HG02678 (cell line): ENCODE measurements around the gene KIAA0930.
"Not testable (repeated sequence)": the region's sequence is repeated elsewhere in the genome, so short reads cannot be mapped to it uniquely, and the experiment has no call there.

Experiments
- ATAC-seq: cut with Tn5 transposase; IDR thresholded peaks from one replicate; pipeline ENCODE4 v1.9.1; 2021; ENCODE audit warnings: mild to moderate bottlenecking, moderate library complexity; ENCODE audit not compliant: unreplicated experiment

The KIAA0930 gene

GRCh38 chr22:45203150-45203951 lies 37.3 kb downstream of the KIAA0930 start:
- ATAC-seq, result no peak

GRCh38 chr22:45202333-45203149 lies 38.2 kb downstream of the KIAA0930 start:
- no peak for ATAC-seq

DNA sequence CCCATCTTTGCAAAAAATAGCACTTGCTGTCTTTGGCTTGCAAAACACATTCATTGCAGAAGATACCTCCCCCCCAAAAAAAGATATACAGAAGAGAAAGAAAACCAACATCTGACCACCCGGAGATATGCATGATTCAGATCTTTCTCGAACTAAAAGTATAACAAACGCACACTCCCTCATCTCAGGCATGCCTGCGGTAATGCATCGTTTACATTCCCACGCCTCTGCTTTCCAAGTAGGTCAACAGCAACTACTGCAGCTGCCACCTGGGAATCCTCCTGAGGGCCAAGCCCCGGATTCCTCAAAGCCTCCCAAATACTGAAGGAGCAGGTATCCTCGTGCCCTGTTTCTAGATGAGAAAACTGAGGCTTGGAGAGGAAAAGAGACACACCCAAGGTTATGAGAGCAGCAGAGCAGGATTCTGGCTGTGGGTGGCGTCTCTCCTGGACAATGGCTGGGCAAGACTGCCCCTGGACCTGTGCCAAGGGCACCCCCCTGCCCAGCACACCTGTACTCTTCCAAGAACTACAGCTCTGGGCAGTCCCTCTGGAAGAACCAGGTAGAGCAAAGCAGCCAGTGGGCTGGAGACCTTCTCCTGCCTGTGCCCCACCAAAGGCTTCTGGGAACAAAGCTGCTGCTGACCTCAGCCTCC lies 38.9 kb downstream of the KIAA0930 start:
- no peak for ATAC-seq

GRCh38 chr22:45200860-45201511 lies 39.7 kb downstream of the KIAA0930 start:
- no peak for ATAC-seq

DNA sequence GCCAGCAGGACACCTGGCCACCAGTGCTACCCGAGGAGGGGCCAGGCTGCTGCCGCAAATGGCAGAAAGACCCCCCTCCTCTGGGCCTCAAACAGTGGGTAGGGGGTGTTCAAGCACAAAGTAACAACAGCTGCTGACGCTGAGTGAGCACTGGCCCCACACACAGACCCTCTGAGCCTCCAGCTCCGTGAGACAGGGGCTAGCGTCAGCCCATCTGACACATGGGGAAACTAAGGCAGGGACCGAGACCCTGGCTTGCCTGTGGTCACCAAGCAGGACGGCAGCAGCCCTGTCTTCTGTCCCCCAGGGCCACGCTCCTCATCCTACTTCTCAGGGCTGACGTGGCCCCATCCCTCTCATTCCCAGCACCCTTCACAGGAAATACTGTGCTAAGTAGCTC lies 40.5 kb downstream of the KIAA0930 start:
- ATAC-seq, result no peak

GRCh38 chr22:45199723-45200122 lies 41.0 kb downstream of the KIAA0930 start:
- no peak for ATAC-seq

DNA sequence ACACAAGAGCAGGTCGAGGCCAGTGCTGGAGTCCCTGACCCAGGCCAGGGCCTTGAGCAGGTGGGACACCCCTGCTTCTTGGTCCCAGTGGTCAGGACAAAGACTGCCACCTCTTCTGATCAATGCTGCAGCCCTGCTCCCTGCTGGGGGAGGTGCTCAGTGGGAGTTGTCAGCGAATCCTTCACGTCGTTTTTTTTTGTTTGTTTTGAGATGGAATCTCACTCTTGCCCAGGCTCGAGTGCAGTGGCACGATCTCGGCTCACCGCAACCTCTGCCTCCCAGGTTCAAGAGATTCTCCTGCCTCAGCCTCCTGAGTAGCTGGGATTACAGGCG lies 42.3 kb downstream of the KIAA0930 start:
- ATAC-seq, result no peak

- ATAC-seq, result no peak
These were observed 42.9 kb downstream of the KIAA0930 start for GRCh38 chr22:45197606-45198462.

DNA sequence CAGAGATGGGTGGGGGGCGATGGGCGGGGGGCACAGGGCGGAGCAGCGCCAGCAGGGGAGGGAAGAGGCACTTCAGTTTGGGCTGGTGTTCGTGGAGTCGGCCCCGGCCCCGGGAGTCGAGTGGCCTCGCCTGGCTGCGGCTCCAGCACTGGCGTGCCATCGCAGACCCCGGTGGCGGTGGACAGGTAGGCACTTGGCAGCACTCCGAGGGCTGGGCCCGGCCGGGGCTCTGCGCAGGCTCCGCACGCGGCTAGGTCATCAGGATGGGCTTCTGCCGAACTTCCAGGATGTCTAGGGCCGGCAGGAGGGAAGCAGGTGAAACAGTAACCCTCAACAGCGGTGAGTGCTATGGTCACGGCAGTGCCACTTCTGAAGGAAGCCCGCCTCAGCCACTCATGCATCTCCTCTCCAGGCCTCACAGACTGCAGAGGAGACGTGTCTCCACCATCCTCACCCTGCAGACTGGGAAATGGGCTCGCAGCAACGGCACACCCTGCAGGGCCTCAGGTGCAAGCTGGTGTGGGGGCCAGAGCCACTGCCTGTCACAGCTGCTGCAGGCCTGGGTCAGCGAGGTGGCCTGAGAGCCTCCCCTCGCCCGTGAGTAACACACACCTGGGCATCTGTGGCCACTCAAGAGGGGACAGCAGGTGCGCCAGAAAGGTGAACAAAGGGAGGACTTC lies 43.6 kb downstream of the KIAA0930 start:
- ATAC-seq, result no peak

- no peak for ATAC-seq
These were observed 44.4 kb downstream of the KIAA0930 start for GRCh38 chr22:45196308-45196707.

DNA sequence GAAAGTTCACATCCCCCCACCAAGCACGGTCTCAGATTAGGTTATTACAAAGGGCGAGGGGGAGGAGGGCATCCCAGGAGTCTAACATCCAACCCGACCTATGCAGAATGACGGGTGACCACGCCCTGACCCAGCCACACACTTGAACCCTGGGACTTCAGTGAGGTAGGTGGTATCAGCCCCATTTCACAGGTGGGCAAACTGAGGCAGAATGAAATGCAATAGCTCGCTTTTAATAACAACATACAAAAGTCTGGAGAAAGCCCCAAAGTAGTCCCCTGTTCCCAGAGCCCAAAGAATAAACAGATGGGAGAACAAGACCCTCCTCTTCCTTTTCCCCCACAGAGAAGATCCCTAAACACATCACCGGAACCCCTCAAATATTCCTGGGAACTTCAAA lies 45.1 kb downstream of the KIAA0930 start:
- ATAC-seq, result no peak

DNA sequence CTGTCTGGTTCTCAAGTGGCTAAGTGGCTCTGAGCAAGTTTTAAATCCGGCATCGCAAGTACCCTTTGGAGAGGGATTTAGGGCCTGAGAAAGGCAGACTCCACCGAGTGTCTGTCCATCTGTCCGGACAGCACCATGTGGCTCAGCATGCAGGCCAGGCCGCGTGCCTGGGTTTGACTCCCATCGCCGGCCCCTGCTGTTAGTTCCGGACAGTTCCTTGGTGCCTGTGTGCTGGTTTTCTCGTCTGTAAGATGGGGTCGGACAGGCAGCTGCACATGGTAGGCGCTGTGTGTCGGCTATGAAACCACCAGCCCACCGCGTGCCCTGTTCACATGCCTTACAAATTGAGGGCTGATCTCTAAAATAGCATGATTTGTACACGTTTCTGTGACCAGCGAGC lies 46.0 kb downstream of the KIAA0930 start:
- no peak for ATAC-seq

DNA sequence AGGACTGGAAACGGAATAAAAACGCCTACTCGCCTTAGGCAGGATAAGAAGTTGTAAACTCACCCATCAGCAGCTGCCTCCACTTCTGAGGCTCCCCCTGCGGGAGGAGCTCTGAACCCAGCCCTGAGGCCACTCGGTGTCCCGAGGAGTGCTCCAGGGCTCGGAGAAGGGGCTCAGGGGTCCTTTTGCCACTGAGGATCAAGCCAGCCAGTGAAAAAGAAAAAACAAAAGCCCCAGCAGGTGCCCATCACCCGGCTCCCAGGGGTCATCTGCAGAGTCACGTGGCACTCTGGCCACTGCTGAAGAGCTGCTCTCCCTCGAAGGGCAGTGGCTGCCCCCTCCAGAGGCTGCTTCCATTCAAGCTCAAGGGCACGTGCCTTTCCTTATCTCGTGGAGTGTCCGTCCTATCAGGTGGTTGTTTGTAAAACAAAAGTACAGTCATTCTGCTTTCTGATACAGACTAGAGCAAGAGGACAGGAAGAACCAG lies 48.0 kb downstream of the KIAA0930 start:
- ATAC-seq, result no peak

DNA sequence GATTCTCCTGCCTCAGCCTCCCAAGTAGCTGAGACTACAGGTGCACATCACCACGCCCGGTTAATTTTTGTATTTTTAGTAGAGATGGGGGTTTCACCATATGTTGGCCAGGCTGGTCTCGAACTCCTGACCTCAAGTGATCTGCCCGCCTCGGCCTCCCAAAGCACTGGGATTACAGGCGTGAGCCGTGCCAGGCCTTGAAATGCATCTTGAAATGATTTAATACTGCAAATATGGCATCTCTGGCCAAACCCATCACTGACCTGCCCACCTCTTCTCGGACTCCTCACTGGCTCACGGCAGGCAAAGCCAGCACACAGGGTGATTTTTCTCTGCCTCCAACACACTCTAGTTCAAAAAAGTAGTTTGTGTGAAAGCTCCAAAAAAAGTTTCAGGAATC lies 48.9 kb downstream of the KIAA0930 start:
- ATAC-seq, result not testable (repeated sequence)

DNA sequence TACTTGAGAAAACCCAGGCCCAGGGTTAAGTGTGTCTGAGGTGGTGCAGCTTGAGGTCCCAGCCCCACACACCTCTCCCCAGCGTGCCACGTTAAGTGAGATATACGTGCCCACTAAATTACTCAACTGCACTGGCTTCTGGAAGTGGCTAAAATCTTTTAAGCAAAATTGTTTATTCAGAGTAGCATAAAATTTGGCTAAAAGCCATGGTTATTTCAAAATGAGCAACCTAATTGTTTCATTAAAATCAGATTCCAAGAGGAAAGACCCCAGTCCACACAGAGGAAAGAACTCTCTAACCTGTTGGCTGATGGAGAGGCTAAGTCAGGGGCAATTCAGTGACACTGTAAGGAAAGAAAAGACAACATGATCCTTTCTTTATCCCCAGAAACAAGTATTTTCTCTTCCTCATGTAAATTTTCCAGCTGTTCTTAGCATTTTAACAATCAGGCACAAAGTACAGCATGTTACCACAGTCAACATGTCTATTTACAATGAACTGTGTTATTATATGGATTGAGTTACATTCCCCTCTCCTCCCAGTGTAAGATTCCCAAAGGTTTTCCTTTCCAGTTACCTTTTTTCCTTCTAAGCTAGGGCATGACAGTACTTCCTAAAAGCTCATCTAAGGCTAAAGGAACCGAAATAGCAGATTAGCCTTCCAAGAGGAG lies 50.4 kb downstream of the KIAA0930 start:
- no peak for ATAC-seq

DNA sequence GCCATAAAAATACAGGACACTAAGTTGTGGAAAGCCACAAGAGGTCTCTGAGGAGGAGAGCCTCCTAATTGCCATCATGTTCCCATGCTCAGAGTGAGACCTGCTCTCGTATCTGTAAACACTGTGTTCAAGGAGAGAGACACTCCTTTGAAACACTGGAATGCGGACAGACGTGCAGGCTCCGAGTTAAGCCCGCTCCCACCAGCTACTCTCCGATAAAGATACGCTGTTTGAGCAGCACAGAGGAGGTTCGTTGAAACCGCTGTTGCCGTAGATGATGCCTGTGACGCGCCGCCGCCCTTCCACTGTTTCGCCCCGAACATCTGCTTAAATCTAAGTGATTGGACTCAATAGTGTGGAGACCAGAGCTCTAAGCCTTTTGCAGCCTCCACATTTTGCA lies 51.9 kb downstream of the KIAA0930 start:
- ATAC-seq, result no peak

GRCh38 chr22:45187891-45188290 lies 52.8 kb downstream of the KIAA0930 start:
- ATAC-seq, result no peak

- ATAC-seq, result no peak
These were observed 54.8 kb downstream of the KIAA0930 start for GRCh38 chr22:45185718-45186514.
